ENCODE measurements around the gene KIF21A.

The KIF21A gene

GRCh38 chr12:39278426-39278825, 164.5 kb downstream of the KIF21A start:
- TF ChIP-seq TAF1 (IDR thresholded peaks at IDR 0.05; ENCODE audit: low read depth, low read length) (no peak), POLR2A (IDR thresholded peaks at IDR 0.05; ENCODE audit: low read depth, low read length) (no peak), SPI1 (IDR thresholded peaks at IDR 0.05; ENCODE audit: low read depth, low read length) (no peak), POU2F2 (IDR thresholded peaks at IDR 0.05; ENCODE audit: low read depth, low read length) (no peak), PAX5 (IDR thresholded peaks at IDR 0.05; ENCODE audit: insufficient read depth, low read length, severe bottlenecking) (no peak), POLR2AphosphoS5 (IDR thresholded peaks at IDR 0.05; ENCODE audit: low read depth, low read length) (no peak)
- no peak for DNase-seq (ENCODE audit: insufficient read length, low spot score)
- no peak for FAIRE-seq

GRCh38 chr12:39277416-39277815, 165.5 kb downstream of the KIF21A start:
- TF ChIP-seq POLR2A (IDR thresholded peaks at IDR 0.05; ENCODE audit: low read depth, low read length) (no peak), POU2F2 (IDR thresholded peaks at IDR 0.05; ENCODE audit: low read depth, low read length) (0 out of 2 replicates have a peak, but pooled peaks have one; percentile 23), TAF1 (IDR thresholded peaks at IDR 0.05; ENCODE audit: low read depth, low read length) (no peak), SPI1 (IDR thresholded peaks at IDR 0.05; ENCODE audit: low read depth, low read length) (peak; percentile 60), PAX5 (IDR thresholded peaks at IDR 0.05; ENCODE audit: insufficient read depth, low read length, severe bottlenecking) (no peak)
- no peak for DNase-seq (ENCODE audit: insufficient read length, low spot score)
- FAIRE-seq: no peak

- TF ChIP-seq POLR2AphosphoS5 (IDR thresholded peaks at IDR 0.05; ENCODE audit: low read depth, low read length) (no peak), PAX5 (IDR thresholded peaks at IDR 0.05; ENCODE audit: insufficient read depth, low read length, severe bottlenecking) (no peak), POLR2A (IDR thresholded peaks at IDR 0.05; ENCODE audit: low read depth, low read length) (no peak), POU2F2 (IDR thresholded peaks at IDR 0.05; ENCODE audit: low read depth, low read length) (no peak), TAF1 (IDR thresholded peaks at IDR 0.05; ENCODE audit: low read depth, low read length) (no peak), SPI1 (IDR thresholded peaks at IDR 0.05; ENCODE audit: low read depth, low read length) (no peak)
These were observed 167.1 kb downstream of the KIF21A start for GRCh38 chr12:39275846-39276245.

GRCh38 chr12:39272871-39273655, 169.9 kb downstream of the KIF21A start:
- DNase-seq (ENCODE audit: insufficient read length, low spot score) (no peak), FAIRE-seq (no peak)
- no peak for TF ChIP-seq PAX5 (IDR thresholded peaks at IDR 0.05; ENCODE audit: insufficient read depth, low read length, severe bottlenecking)

More at GRCh38 chr12:39275846-39276245, 167.1 kb downstream of the KIF21A start:
- DNase-seq (ENCODE audit: insufficient read length, low spot score) (no peak), FAIRE-seq (no peak)

GRCh38 chr12:39269492-39269891, 173.4 kb downstream of the KIF21A start:
- FAIRE-seq (no peak), DNase-seq (ENCODE audit: insufficient read length, low spot score) (no peak)
- TF ChIP-seq POLR2A (IDR thresholded peaks at IDR 0.05; ENCODE audit: low read depth, low read length): no peak
- TF ChIP-seq POU2F2 (IDR thresholded peaks at IDR 0.05; ENCODE audit: low read depth, low read length): no peak
- no peak for TF ChIP-seq PAX5 (IDR thresholded peaks at IDR 0.05; ENCODE audit: insufficient read depth, low read length, severe bottlenecking)
- no peak for TF ChIP-seq SPI1 (IDR thresholded peaks at IDR 0.05; ENCODE audit: low read depth, low read length)
- no peak for TF ChIP-seq POLR2AphosphoS5 (IDR thresholded peaks at IDR 0.05; ENCODE audit: low read depth, low read length)
- TF ChIP-seq TAF1 (IDR thresholded peaks at IDR 0.05; ENCODE audit: low read depth, low read length): no peak

- FAIRE-seq (no peak), DNase-seq (ENCODE audit: insufficient read length, low spot score) (no peak)
- TF ChIP-seq POLR2A (IDR thresholded peaks at IDR 0.05; ENCODE audit: low read depth, low read length) (no peak), PAX5 (IDR thresholded peaks at IDR 0.05; ENCODE audit: insufficient read depth, low read length, severe bottlenecking) (no peak), TAF1 (IDR thresholded peaks at IDR 0.05; ENCODE audit: low read depth, low read length) (no peak), SPI1 (IDR thresholded peaks at IDR 0.05; ENCODE audit: low read depth, low read length) (no peak), POLR2AphosphoS5 (IDR thresholded peaks at IDR 0.05; ENCODE audit: low read depth, low read length) (no peak), POU2F2 (IDR thresholded peaks at IDR 0.05; ENCODE audit: low read depth, low read length) (no peak)
These were observed 175.0 kb downstream of the KIF21A start for GRCh38 chr12:39267886-39268285.

- no peak for TF ChIP-seq PAX5 (IDR thresholded peaks at IDR 0.05; ENCODE audit: insufficient read depth, low read length, severe bottlenecking)
- no peak for TF ChIP-seq POU2F2 (IDR thresholded peaks at IDR 0.05; ENCODE audit: low read depth, low read length)
- TF ChIP-seq SPI1 (IDR thresholded peaks at IDR 0.05; ENCODE audit: low read depth, low read length): no peak
- no peak for TF ChIP-seq POLR2AphosphoS5 (IDR thresholded peaks at IDR 0.05; ENCODE audit: low read depth, low read length)
- TF ChIP-seq TAF1 (IDR thresholded peaks at IDR 0.05; ENCODE audit: low read depth, low read length): no peak
- TF ChIP-seq POLR2A (IDR thresholded peaks at IDR 0.05; ENCODE audit: low read depth, low read length): no peak
- FAIRE-seq (no peak), DNase-seq (ENCODE audit: insufficient read length, low spot score) (no peak)
These were observed 190.3 kb downstream of the KIF21A start for GRCh38 chr12:39252628-39253027.

Measured in GM12891 (cell line).